AG09319 (cell line): ENCODE results near the gene INPP4B.

Experiments used
- DNase-seq: peaks from one replicate; pipeline ENCODE4 v3.0.0-alpha.2; 2010; ENCODE audit warnings: low read depth; ENCODE audit errors: extremely low read depth
- TF ChIP-seq, protein P1 (sequence below): IDR thresholded peaks from 2 replicates; pipeline ENCODE4 v1.5.1; 2011; ENCODE audit warnings: low read depth, mild to moderate bottlenecking, inconsistent platforms, low read length, moderate library complexity

Gene INPP4B

DNA sequence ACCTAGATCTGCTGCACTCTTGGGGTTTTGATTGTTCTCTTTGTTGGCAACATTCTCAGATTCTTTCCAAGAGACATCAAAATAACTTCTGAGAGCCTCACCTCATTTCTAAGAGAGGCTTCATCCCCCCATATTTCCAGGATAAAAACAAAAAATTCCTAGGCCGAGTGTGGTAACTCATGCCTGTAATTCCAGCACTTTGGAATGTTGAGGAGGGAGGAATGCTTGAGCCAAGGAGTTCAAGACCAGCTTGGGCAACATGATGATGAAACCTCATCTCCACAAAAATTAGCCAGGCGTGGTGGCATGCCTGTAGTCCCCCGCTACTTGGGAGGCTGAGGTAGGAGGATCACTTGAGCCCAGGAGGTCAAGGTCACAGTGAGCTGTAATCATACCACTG is 477.0 kb downstream of the INPP4B start:
- TF ChIP-seq, protein P1, sequence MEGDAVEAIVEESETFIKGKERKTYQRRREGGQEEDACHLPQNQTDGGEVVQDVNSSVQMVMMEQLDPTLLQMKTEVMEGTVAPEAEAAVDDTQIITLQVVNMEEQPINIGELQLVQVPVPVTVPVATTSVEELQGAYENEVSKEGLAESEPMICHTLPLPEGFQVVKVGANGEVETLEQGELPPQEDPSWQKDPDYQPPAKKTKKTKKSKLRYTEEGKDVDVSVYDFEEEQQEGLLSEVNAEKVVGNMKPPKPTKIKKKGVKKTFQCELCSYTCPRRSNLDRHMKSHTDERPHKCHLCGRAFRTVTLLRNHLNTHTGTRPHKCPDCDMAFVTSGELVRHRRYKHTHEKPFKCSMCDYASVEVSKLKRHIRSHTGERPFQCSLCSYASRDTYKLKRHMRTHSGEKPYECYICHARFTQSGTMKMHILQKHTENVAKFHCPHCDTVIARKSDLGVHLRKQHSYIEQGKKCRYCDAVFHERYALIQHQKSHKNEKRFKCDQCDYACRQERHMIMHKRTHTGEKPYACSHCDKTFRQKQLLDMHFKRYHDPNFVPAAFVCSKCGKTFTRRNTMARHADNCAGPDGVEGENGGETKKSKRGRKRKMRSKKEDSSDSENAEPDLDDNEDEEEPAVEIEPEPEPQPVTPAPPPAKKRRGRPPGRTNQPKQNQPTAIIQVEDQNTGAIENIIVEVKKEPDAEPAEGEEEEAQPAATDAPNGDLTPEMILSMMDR: no peak
- no peak for DNase-seq

DNA sequence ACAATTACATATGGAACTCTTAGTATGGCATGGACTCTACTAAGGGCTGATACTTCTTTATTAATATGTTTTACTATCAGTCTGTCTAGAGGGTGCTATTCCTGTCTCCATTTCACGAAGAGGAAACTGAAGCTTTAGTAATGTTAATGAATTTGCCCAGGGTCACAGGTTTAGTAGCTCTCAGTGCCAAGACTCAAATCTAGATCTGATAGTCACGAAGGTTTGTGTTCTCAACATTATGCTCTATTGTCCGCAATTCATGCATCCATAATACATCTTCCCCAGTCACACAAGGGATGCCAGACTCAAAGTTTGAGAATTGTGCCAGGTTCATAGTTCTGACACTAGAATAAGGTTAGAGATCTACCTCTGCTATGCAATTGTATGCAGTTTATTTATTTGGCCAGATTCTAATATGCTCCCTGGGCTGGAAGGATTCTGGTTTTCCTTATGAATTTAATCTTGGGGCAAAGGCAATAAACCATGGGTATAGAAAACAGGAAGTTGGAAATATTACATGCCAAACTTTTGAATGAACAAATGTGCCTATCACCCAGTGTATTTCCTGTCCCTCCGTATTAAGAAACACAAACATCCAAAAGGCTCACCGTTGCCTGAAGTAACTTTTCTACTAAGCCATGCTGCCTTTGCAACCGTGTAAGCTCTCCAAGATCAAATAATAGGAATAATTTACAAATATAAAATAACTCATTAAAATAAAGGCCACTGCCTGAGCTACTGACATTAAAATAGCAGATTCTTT is 478.5 kb downstream of the INPP4B start:
- TF ChIP-seq, protein P1: no peak
- no peak for DNase-seq

DNA sequence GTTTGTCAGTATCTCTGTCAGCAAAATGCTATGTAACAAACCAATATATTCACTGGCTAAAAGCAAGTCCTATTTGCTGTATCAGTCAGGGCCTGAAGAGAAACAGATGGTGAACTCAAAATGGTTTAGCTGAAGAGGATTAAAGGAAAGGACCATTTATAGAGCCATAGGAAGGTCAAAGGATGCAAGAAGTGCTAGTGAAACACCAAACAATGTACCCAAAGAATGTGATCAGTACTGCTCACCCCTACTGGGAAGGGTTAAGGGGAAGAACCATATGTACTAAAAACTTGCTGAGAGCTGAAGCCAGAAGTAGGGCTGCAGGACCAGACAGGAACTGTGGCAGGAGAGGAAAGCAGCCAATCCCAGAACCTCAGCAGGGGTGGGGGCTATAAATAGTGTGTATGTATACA is 479.3 kb downstream of the INPP4B start:
- TF ChIP-seq, protein P1: no peak
- no peak for DNase-seq

DNA sequence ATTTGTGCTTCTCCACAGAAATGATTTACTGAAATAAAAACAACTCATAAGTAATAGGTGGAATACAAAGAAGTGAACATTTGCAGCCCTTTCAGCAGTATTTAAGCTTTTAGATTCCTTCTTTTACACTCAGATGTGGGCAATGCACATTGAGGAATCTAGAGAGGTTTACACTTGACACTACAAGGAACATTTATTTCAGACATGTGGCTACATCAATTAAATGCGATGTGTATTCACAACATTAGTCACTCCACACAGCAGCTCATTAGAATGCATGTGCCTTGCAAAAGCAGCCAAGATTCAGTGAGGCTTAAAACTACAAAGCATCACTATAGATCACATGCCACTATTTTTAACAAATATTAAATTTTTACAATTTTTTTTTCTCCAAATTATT is 480.7 kb downstream of the INPP4B start:
- TF ChIP-seq, protein P1: no peak
- no peak for DNase-seq

DNA sequence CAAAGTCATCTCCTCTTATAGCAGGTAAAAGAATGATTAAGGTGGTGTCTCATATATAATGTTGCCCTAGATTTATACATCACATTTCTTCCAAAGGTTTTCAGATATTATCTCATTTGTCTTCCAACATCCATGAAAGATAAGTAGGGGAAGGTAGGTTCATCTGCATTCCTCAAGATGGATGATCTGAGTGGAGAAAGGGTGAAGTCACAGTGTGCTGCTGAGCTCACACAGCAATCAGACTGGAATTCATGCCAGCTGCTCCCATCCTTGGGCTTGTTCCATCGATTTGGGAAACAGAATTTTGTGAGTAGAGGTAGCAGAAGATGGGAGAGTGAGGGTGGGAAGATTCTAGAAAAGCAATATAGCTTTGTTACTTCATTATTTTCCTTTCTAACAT is 482.4 kb downstream of the INPP4B start:
- no peak for DNase-seq
- TF ChIP-seq, protein P1: no peak

DNA sequence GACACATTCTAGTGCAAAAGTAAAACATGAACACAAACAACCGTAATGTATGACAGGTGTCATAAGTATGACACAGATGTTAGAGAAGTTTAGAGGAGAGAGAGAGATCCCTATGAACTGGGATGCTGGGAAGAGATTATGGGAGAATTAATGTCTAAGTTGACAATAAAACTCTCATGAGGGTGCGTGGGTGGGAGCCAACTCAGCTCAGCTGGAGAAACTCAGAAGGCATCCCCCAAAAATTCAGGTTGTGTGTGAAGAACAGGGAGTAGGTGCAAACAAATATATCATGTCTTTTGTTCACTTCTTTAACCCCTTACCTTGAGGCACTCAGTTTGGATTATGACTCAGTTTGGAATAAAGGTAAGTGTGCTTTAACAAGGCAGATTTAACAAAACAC is 484.1 kb downstream of the INPP4B start:
- no peak for DNase-seq
- TF ChIP-seq, protein P1: no peak

DNA sequence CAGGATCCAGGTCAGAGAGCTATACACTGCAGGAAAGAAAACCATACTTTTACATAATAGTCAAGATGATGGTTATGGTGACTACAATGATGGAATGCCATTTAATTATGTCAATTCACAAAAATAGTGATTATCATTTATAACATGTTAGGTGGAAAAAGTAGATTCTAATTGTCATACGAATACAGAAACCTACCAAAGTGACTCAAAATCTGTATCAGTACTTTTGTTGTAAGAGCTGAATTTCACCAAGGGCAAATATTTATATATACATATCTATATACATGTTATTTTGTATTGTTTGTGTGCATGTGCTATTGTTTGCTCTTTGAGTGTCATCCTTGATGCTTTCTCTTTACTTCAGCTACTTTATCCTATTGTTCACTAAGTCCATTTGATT is 485.4 kb downstream of the INPP4B start:
- no peak for DNase-seq
- TF ChIP-seq, protein P1: no peak
